ENCODE results near the gene IFNE.
"Not testable (repeated sequence)": the region's sequence is repeated elsewhere in the genome, so short reads cannot be mapped to it uniquely, and the experiment has no call there.

DNA sequence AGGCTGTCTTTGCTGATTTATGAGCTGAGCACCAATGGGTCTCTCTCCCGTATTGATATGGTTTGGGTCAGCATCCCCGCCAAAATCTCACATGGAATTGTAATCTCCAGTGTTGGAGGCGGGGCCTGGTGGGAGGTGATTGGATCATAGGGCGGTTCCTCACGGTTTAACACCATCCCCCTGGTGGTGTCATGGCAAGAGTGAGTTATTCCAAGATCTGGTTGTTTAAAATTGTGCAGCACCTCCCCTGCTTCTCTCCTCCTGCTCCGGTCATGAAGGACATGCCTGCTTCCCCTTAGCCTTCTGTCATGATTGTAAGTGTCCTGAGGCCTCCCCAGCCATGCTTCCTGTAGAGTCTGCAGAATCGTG is 47.1 kb downstream of the IFNE start:
- not testable (repeated sequence) for TF ChIP-seq POLR2A (IDR thresholded peaks at IDR 0.05)
- TF ChIP-seq, protein P1, sequence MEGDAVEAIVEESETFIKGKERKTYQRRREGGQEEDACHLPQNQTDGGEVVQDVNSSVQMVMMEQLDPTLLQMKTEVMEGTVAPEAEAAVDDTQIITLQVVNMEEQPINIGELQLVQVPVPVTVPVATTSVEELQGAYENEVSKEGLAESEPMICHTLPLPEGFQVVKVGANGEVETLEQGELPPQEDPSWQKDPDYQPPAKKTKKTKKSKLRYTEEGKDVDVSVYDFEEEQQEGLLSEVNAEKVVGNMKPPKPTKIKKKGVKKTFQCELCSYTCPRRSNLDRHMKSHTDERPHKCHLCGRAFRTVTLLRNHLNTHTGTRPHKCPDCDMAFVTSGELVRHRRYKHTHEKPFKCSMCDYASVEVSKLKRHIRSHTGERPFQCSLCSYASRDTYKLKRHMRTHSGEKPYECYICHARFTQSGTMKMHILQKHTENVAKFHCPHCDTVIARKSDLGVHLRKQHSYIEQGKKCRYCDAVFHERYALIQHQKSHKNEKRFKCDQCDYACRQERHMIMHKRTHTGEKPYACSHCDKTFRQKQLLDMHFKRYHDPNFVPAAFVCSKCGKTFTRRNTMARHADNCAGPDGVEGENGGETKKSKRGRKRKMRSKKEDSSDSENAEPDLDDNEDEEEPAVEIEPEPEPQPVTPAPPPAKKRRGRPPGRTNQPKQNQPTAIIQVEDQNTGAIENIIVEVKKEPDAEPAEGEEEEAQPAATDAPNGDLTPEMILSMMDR (IDR thresholded peaks at IDR 0.05), result not testable (repeated sequence)
